Measurements from ENCODE around the gene LTBP3. TPM values are rescaled to one million over a fixed set of nuclear protein-coding genes. Genes with fewer than 3 reads are reported as not detected.

Gene LTBP3
- total RNA-seq, 1 experiment from 2014 or later: 10.6 TPM

- Mint-ChIP-seq H3K27ac (no peak overlapping the region), H3K27me3 (ENCODE audit: low read depth) (peaks cover 53% of the 10 kb centered on the region), H3K4me1 (peaks cover 55 to 70% of the 10 kb centered on the region in 2 experiments), H3K4me3 (peak overlapping the region; percentile 60 to 84), H3K36me3 (ENCODE audit: insufficient read depth in 1 of 3, low read depth in 3 of 3) (no peaks in the 10 kb centered on the region), H3K9me3 (no peaks in the 10 kb centered on the region; a peak in 1 of 5 replicates)
- H3K18ac ChIP-seq (ENCODE audit: insufficient read length, low read depth, low read length): no peak overlapping the region
- no peaks in the 10 kb centered on the region for H3K79me1 ChIP-seq (ENCODE audit: insufficient read depth, low read depth, low read length, poor library complexity, severe bottlenecking)
- H2AK5ac ChIP-seq (ENCODE audit: insufficient read length, low read length): no peak overlapping the region
- no peak overlapping the region for H4K8ac ChIP-seq (replicated peaks; ENCODE audit: insufficient read length, low read depth, low read length)
- H3K9ac ChIP-seq (ENCODE audit: extremely low read depth, insufficient read length, low read length): no peak overlapping the region
- H3K14ac ChIP-seq (ENCODE audit: insufficient read depth, low read length): no peak overlapping the region
- H3T11ph ChIP-seq (ENCODE audit: low read length): no peak overlapping the region
- H3K23ac ChIP-seq (ENCODE audit: insufficient read length, low read depth, low read length): no peak overlapping the region
- no CpG with 5 or more reads among the region's 12 CpGs for WGBS (ENCODE audit: extremely low coverage, insufficient read length, low lambda C conversion rate)
- H3K79me2 ChIP-seq (ENCODE audit: insufficient read depth, low read length): no peaks in the 10 kb centered on the region
- H2AFZ ChIP-seq (ENCODE audit: low read length): no peak overlapping the region
- no peak overlapping the region for H3K4ac ChIP-seq (ENCODE audit: low read depth, low read length)
- H3K4me2 ChIP-seq (ENCODE audit: insufficient read depth, insufficient read length, low read length): peak overlapping the region; percentile 28
- no peak for DNase-seq
- no peak overlapping the region for H4K91ac ChIP-seq (ENCODE audit: insufficient read length, low read depth, low read length)
- no peaks in the 10 kb centered on the region for H3K23me2 ChIP-seq (ENCODE audit: insufficient read length, low read depth, low read length, poor library complexity, severe bottlenecking)
- no peak overlapping the region for H2BK5ac ChIP-seq (ENCODE audit: insufficient read length, low read length)
- no peaks in the 10 kb centered on the region; the same call in 1 of the 2 replicates for H3K27me3 ChIP-seq (ENCODE audit: insufficient read depth, low read length)
- no peak overlapping the region for H4K5ac ChIP-seq (ENCODE audit: insufficient read length, low read depth, low read length)
- no peak overlapping the region for H2BK20ac ChIP-seq (ENCODE audit: low read depth, low read length, poor library complexity, severe bottlenecking)
- H2BK120ac ChIP-seq (ENCODE audit: low read depth, low read length, poor library complexity, severe bottlenecking): no peak overlapping the region
- no peak overlapping the region for H2BK15ac ChIP-seq (ENCODE audit: low read depth, low read length)
- H2BK12ac ChIP-seq (ENCODE audit: insufficient read length, low read depth, low read length): no peak overlapping the region
- TF ChIP-seq CTCF (conservative IDR thresholded peaks at IDR 0.05): no peak
- no peak overlapping the region for H3K56ac ChIP-seq (ENCODE audit: insufficient read length, low read depth, low read length)
- no peak overlapping the region for H3K27ac ChIP-seq (ENCODE audit: insufficient read length, low read depth, low read length)
- H3K4me1 ChIP-seq (ENCODE audit: insufficient read depth, low read length): peaks cover 11% of the 10 kb centered on the region; the same call in 1 of the 2 replicates
- H3K9me3 ChIP-seq (ENCODE audit: control insufficient read depth, low read depth, low read length): no peaks in the 10 kb centered on the region
- H4K20me1 ChIP-seq (ENCODE audit: control insufficient read depth, insufficient read depth, insufficient read length): no peaks in the 10 kb centered on the region
Observed at GRCh38 chr11:65556470-65557279, 1.5 kb downstream of the LTBP3 start.

Measured in H9 (cell line).